GM12878 (cell line): Measurements from ENCODE around the gene ARHGAP6. TPM values are rescaled to one million over a fixed set of nuclear protein-coding genes. Genes with fewer than 3 reads are reported as not detected.

Source experiments
- ATAC-seq: fragments of 200-7000 bp; cut with Tn5 transposase; 3 replicates; pipeline ENCODE4 v1.9.1; 2020; ENCODE audit warnings: mild to moderate bottlenecking, moderate library complexity
- BruUV-seq: library from RNA; stranded (reverse); fragments of 400-500 nt; replicated peaks from 2 replicates; lab custom pipeline; 2021; lab: Mats Ljungman, UMichigan
- CTCF ChIA-PET: fragments of 300-600 bp; sonication (Branson Sonifier 250); formaldehyde crosslinking; extraction: SDS; loops from one replicate; lab custom pipeline; 2021; ENCODE audit warnings: inconsistent platforms; lab: Yijun Ruan, JAX
- POLR2A ChIA-PET: fragments of 350-600 bp; formaldehyde crosslinking; extraction: SDS; loops from one replicate; lab custom pipeline; 2021; ENCODE audit warnings: inconsistent platforms; lab: Charles Lee
- RAD21 ChIA-PET: fragments of 300-600 bp; sonication (Branson Sonifier 250); formaldehyde crosslinking; loops from one replicate; lab custom pipeline; 2023; ENCODE audit warnings: antibody characterized with exemption; ENCODE audit not compliant: unreplicated experiment; lab: Charles Lee
- SMC1A ChIA-PET: fragments of 300-600 bp; sonication (Branson Sonifier 250); formaldehyde crosslinking; loops from one replicate; lab custom pipeline; 2023; ENCODE audit not compliant: unreplicated experiment, uncharacterized antibody; lab: Charles Lee
- DNase-seq: peaks from one replicate; pipeline ENCODE4 v3.0.0-alpha.2; 2011; ENCODE audit warnings: low read depth, low spot score
- FAIRE-seq: peaks from 3 replicates; lab custom pipeline; 2011; peaks lifted over from hg19 to GRCh38; lab: Jason Lieb, UNC
- H2AFZ ChIP-seq: 2 replicates; pipeline ENCODE4 v1.6.0; 2011; ENCODE audit warnings: low read depth, low read length, control low read depth; ENCODE audit not compliant: control insufficient read depth
- H3K27ac ChIP-seq: 2 replicates; pipeline ENCODE4 v1.5.1; 2011; ENCODE audit warnings: control low read depth; ENCODE audit not compliant: control insufficient read depth, insufficient read depth
- H3K27me3 ChIP-seq, 2 experiments: replicated peaks in 1 of 2; 2 replicates each; pipeline versions ENCODE4 v1.6.0 to v1.6.1; 2011; ENCODE audit warnings: low read length in 1 of 2; ENCODE audit not compliant: control insufficient read depth in 2 of 2, insufficient read depth in 2 of 2
- H3K36me3 ChIP-seq, 2 experiments: 2 replicates each; pipeline ENCODE4 v1.5.1; 2011; ENCODE audit warnings: low read length in 1 of 2; ENCODE audit not compliant: control insufficient read depth in 2 of 2, insufficient read depth in 2 of 2
- H3K4me1 ChIP-seq: 2 replicates; pipeline ENCODE4 v1.6.1; 2011; ENCODE audit warnings: mild to moderate bottlenecking, low read length, moderate library complexity, mixed read lengths; ENCODE audit not compliant: control insufficient read depth, insufficient read depth
- H3K4me2 ChIP-seq: 2 replicates; pipeline ENCODE4 v1.6.0; 2011; ENCODE audit warnings: control low read depth; ENCODE audit not compliant: control insufficient read depth, insufficient read depth
- H3K4me3 ChIP-seq: fragments of 200-600 bp; sonication (generic); 2 replicates; pipeline ENCODE4 v1.5.1; 2016
- H3K79me2 ChIP-seq: 2 replicates; pipeline ENCODE4 v1.6.0; 2011; ENCODE audit warnings: low read length; ENCODE audit not compliant: control insufficient read depth, insufficient read depth
- H3K9ac ChIP-seq: 2 replicates; pipeline ENCODE4 v1.8.0; 2011; ENCODE audit warnings: low read length, control low read depth, mixed read lengths; ENCODE audit not compliant: control insufficient read depth, insufficient read depth
- H3K9me3 ChIP-seq: replicated peaks from 3 replicates; pipeline ENCODE4 v1.5.1; 2011; ENCODE audit warnings: mild to moderate bottlenecking, low read length; ENCODE audit not compliant: control insufficient read depth, insufficient read depth
- H4K20me1 ChIP-seq: 2 replicates; pipeline ENCODE4 v1.6.0; 2011; ENCODE audit not compliant: control insufficient read depth, insufficient read depth
- ATF3 ChIP-seq: IDR thresholded peaks from 2 replicates; pipeline ENCODE4 v1.6.1; 2011; ENCODE audit warnings: low read depth, mild to moderate bottlenecking, low read length, moderate library complexity, borderline replicate concordance; ENCODE audit errors: extremely low read depth
- CBFB ChIP-seq: IDR thresholded peaks from 2 replicates; pipeline ENCODE4 v1.6.1; 2016; ENCODE audit warnings: antibody characterized with exemption, low read depth
- CHD2 ChIP-seq: IDR thresholded peaks from 2 replicates; pipeline ENCODE4 v1.6.1; 2011; ENCODE audit warnings: low read depth, low read length, improper control_type of control experiment, borderline replicate concordance
- CREM ChIP-seq: IDR thresholded peaks from 2 replicates; pipeline ENCODE4 v1.6.1; 2014; ENCODE audit warnings: antibody characterized with exemption, low read depth
- CUX1 ChIP-seq: IDR thresholded peaks from 2 replicates; pipeline ENCODE4 v1.6.1; 2012; ENCODE audit warnings: improper control_type of control experiment, low read depth, low read length; ENCODE audit not compliant: insufficient replicate concordance
- E2F4 ChIP-seq: IDR thresholded peaks from 2 replicates; pipeline ENCODE4 v1.6.1; 2012; ENCODE audit warnings: low read depth, low read length, improper control_type of control experiment
- IKZF1 ChIP-seq: fragments of 450-650 bp; conservative IDR thresholded peaks from 2 replicates; pipeline ENCODE4 v1.6.1; 2017; ENCODE audit warnings: antibody characterized with exemption, mild to moderate bottlenecking
- JUNB ChIP-seq: IDR thresholded peaks from 2 replicates; pipeline ENCODE4 v1.6.1; 2016; ENCODE audit warnings: antibody characterized with exemption, mild to moderate bottlenecking
- KDM1A ChIP-seq: fragments of 200-600 bp; sonication (generic); IDR thresholded peaks from 2 replicates; pipeline ENCODE4 v1.6.1; 2016; ENCODE audit warnings: borderline replicate concordance
- MXI1 ChIP-seq: fragments of 150-350 bp; IDR thresholded peaks from 2 replicates; pipeline ENCODE4 v1.6.1; 2011; ENCODE audit warnings: low read depth, mild to moderate bottlenecking, inconsistent platforms, low read length, improper control_type of control experiment
- NFYA ChIP-seq: IDR thresholded peaks from 2 replicates; pipeline ENCODE4 v1.6.1; 2011; ENCODE audit warnings: low read depth, mild to moderate bottlenecking, low read length, improper control_type of control experiment, borderline replicate concordance
- PAX8 ChIP-seq: fragments of 450-650 bp; IDR thresholded peaks from 2 replicates; pipeline ENCODE4 v1.6.1; 2017; ENCODE audit warnings: mild to moderate bottlenecking, moderate library complexity
- POLR2AphosphoS5 ChIP-seq: IDR thresholded peaks from 2 replicates; pipeline ENCODE4 v1.6.1; 2011; ENCODE audit warnings: mild to moderate bottlenecking, low read length, inconsistent platforms
- RAD51 ChIP-seq: fragments of 450-650 bp; IDR thresholded peaks from 2 replicates; pipeline ENCODE4 v1.6.1; 2016; ENCODE audit warnings: moderate library complexity, mild to moderate bottlenecking, inconsistent platforms
- SMC3 ChIP-seq: IDR thresholded peaks from 2 replicates; pipeline ENCODE4 v1.6.1; 2011; ENCODE audit warnings: low read length, improper control_type of control experiment, borderline replicate concordance
- TBL1XR1 ChIP-seq: IDR thresholded peaks from 2 replicates; pipeline ENCODE4 v1.6.1; 2012; ENCODE audit warnings: low read depth, low read length, improper control_type of control experiment
- YY1 ChIP-seq: IDR thresholded peaks from 2 replicates; pipeline ENCODE4 v1.6.1; 2011; ENCODE audit warnings: low read depth, mild to moderate bottlenecking, low read length
- WGBS: methylation state at CpG from one replicate; pipeline ENCODE4 v1.1.6; 2016; ENCODE audit warnings: low lambda C conversion rate; ENCODE audit not compliant: insufficient replicate concordance, insufficient coverage; ENCODE audit errors: missing lambda C conversion rate; 5-methylcytosine and 5-hydroxymethylcytosine counted together
- in situ Hi-C: fragments of 300-500 bp; cut with MboI; formaldehyde crosslinking; loops from 9 replicates; pipeline ENCODE4 v1.14.3; 2018; ENCODE audit warnings: mixed read lengths
- intact Hi-C: fragments of 100-400 bp; cut with micrococcal nuclease; formaldehyde crosslinking; loops from one replicate; pipeline ENCODE4 v1.14.2; 2022; ENCODE audit not compliant: unreplicated experiment
- polyA plus RNA-seq, 11 experiments: library from polyadenylated mRNA; depleted of rRNA in 4 of 11; unstranded in 6 of 11; stranded (reverse) in 5 of 11; fragments of >200 nt; fragmentation: Nextera tagmentation in 4 of 11; fragmentation: Illumina TruSeq in 1 of 11; extraction: Ambion mirVana in 4 of 11; extraction: Trizol in 1 of 11; gene quantifications; 1 replicate in 1 of 11; 2 replicates in 10 of 11; pipeline versions ENCODE4 v1.2.1 to v1.2.3, GENCODE V29; 2011 to 2016; ENCODE audit warnings: inconsistent platforms in 2 of 11, missing spikeins in 2 of 11, low read depth in 1 of 11
- total RNA-seq, 4 experiments: library from RNA; depleted of rRNA in 3 of 4; stranded (reverse); fragments of >200 nt in 3 of 4; fragmentation: Illumina TruSeq in 1 of 4; extraction: Trizol in 1 of 4; gene quantifications; 2 replicates each; pipeline versions ENCODE4 v1.2.1 to v1.2.3, GENCODE V29; 2013 to 2021
- TF ChIP-seq, protein P1 (sequence below): fragments of 450-650 bp; IDR thresholded peaks from 2 replicates; pipeline ENCODE4 v1.6.1; 2018; ENCODE audit warnings: borderline replicate concordance, mild to moderate bottlenecking; ENCODE audit not compliant: partially characterized antibody

The ARHGAP6 gene
- total and polyA plus RNA-seq, 10 of the 15 experiments (the other 5 are each of a cell fraction or from before 2014, with no cell fraction given), result 0.20 to 1.8 (median 0.76) TPM

GRCh38 chrX:11296051-11296450 lies 369.7 kb downstream of the ARHGAP6 start:
- no TSS peak for BruUV-seq
- Histone ChIP-seq H3K27ac (no peak overlapping the region), H3K4me3 (no peak overlapping the region), H3K79me2 (no peaks in the 10 kb centered on the region), H3K4me1 (no peaks in the 10 kb centered on the region), H4K20me1 (no peaks in the 10 kb centered on the region), H3K9me3 (no peaks in the 10 kb centered on the region), H2AFZ (no peak overlapping the region), H3K9ac (no peak overlapping the region), H3K36me3 (no peaks in the 10 kb centered on the region), H3K27me3 (no peaks in the 10 kb centered on the region), H3K4me2 (no peak overlapping the region)
- ChIA-PET POLR2A (no interaction called here), RAD21 (no interaction called here), SMC1A (no interaction called here), CTCF (no interaction called here)
- in situ Hi-C loops, result no loop called here
- intact Hi-C loops, result no loop called here
- WGBS, result 29% methylated on average over 5 of the region's 5 CpGs
- no peak for ATAC-seq
- FAIRE-seq, result no peak
- DNase-seq, result no peak
- TF ChIP-seq CREM, result no peak
- no peak for TF ChIP-seq ATF3
- TF ChIP-seq SMC3, result no peak
- TF ChIP-seq CHD2, result no peak
- TF ChIP-seq IKZF1, result no peak
- no peak for TF ChIP-seq RAD51
- TF ChIP-seq, protein P1, sequence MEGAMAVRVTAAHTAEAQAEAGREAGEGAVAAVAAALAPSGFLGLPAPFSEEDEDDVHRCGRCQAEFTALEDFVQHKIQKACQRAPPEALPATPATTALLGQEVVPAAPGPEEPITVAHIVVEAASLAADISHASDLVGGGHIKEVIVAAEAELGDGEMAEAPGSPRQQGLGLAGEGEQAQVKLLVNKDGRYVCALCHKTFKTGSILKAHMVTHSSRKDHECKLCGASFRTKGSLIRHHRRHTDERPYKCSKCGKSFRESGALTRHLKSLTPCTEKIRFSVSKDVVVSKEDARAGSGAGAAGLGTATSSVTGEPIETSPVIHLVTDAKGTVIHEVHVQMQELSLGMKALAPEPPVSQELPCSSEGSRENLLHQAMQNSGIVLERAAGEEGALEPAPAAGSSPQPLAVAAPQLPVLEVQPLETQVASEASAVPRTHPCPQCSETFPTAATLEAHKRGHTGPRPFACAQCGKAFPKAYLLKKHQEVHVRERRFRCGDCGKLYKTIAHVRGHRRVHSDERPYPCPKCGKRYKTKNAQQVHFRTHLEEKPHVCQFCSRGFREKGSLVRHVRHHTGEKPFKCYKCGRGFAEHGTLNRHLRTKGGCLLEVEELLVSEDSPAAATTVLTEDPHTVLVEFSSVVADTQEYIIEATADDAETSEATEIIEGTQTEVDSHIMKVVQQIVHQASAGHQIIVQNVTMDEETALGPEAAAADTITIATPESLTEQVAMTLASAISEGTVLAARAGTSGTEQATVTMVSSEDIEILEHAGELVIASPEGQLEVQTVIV, result no peak
- no peak for TF ChIP-seq NFYA
- no peak for TF ChIP-seq E2F4
- no peak for TF ChIP-seq PAX8
- TF ChIP-seq MXI1, result no peak
- no peak for TF ChIP-seq CUX1
- TF ChIP-seq TBL1XR1, result no peak
- TF ChIP-seq KDM1A, result no peak
- TF ChIP-seq POLR2AphosphoS5, result no peak
- no peak for TF ChIP-seq CBFB
- no peak for TF ChIP-seq JUNB
- no peak for TF ChIP-seq YY1
